ACC112 (cell line): Measurements from ENCODE around the gene HMGXB3.
A peak's percentile ranks its signal among the peaks of the same experiment; 100 is the strongest.

ENCODE experiments used
- H2AFZ ChIP-seq: fragments of 200-600 bp; sonication (generic); one replicate; pipeline ENCODE4 v1.6.0; 2017; ENCODE audit warnings: antibody characterized with exemption, low read length; ENCODE audit not compliant: unreplicated experiment
- H3K27ac ChIP-seq: fragments of 200-600 bp; sonication (generic); 2 replicates; pipeline ENCODE4 v1.5.1; 2014; ENCODE audit warnings: low read depth, mild to moderate bottlenecking, antibody characterized with exemption, low read length, moderate library complexity
- H3K27me3 ChIP-seq: fragments of 200-600 bp; sonication (generic); 2 replicates; pipeline ENCODE4 v1.6.1; 2014; ENCODE audit warnings: mild to moderate bottlenecking, antibody characterized with exemption, low read length, moderate library complexity, mixed read lengths; ENCODE audit not compliant: insufficient read depth
- H3K36me3 ChIP-seq: fragments of 200-600 bp; sonication (generic); 2 replicates; pipeline ENCODE4 v1.6.1; 2016; ENCODE audit warnings: mild to moderate bottlenecking, antibody characterized with exemption, low read length, moderate library complexity, mixed read lengths; ENCODE audit not compliant: insufficient read depth
- H3K4me1 ChIP-seq: fragments of 200-600 bp; sonication (generic); one replicate; pipeline ENCODE4 v1.6.1; 2016; ENCODE audit warnings: low read length, mixed read lengths; ENCODE audit not compliant: insufficient read depth, unreplicated experiment, control insufficient read depth
- H3K4me3 ChIP-seq: fragments of 200-600 bp; sonication (generic); 2 replicates; pipeline ENCODE4 v1.5.1; 2014; ENCODE audit warnings: mild to moderate bottlenecking, low read depth, low read length
- H3K79me2 ChIP-seq: fragments of 200-600 bp; sonication (generic); one replicate; pipeline ENCODE4 v1.6.0; 2016; ENCODE audit warnings: low read length; ENCODE audit not compliant: control insufficient read depth, unreplicated experiment, insufficient read depth

The HMGXB3 gene

DNA sequence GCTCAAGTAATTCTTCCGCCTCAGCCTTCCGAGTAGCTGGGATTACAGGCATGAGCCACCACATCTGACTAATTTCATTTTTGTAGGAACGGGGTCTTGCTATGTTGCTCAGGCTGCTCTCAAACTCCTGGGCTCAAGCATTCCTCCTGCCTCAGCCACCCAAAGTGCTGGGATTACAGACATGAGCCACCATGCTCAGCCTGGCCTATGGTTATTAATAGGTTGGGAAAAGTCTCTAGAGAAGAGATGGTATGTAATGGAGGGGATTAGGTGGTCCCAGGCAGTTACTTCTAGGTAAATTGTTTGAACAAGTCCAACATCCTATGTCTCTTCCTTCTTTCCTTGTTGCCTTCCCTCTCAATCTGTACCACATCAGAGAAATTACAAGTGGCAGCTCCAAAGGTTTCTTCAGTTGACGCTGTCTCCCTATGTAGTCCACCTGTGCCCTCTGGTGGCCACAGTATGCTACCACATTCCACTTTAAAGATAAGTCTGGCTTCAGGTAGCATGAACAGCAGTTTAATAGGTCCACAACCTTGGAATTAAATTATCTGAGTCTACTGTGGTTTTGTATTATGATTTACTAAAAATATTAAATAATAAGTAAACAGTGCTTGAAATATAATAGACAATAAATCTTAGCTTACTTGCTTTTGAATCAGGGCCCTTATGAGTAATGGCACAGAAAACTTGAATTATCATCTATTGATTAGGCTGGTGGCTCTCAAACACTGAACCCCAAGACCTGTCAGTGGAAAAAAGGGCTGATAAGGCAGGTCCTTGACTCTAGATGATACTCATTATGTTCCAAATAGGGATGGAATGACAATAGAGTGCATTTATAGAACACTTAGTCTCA, 9.8 kb upstream of the HMGXB3 start:
- H3K79me2 ChIP-seq = no peaks in the 10 kb centered on the region
- H3K36me3 ChIP-seq = peaks cover 6% of the 10 kb centered on the region; the same call in 1 of the 2 replicates
- H3K4me1 ChIP-seq = no peaks in the 10 kb centered on the region
- no peak overlapping the region for H3K27ac ChIP-seq
- no peak overlapping the region for H3K4me3 ChIP-seq
- H2AFZ ChIP-seq = no peak overlapping the region
- H3K27me3 ChIP-seq = no peaks in the 10 kb centered on the region

- Histone ChIP-seq H3K79me2 (no peaks in the 10 kb centered on the region), H3K27me3 (no peaks in the 10 kb centered on the region), H3K36me3 (peaks cover 6% of the 10 kb centered on the region; the same call in 1 of the 2 replicates), H3K27ac (no peak overlapping the region), H2AFZ (no peak overlapping the region), H3K4me1 (no peaks in the 10 kb centered on the region), H3K4me3 (no peak overlapping the region)
These were observed 7.1 kb upstream of the HMGXB3 start for GRCh38 chr5:149993471-149993870.

GRCh38 chr5:149995385-149996204, 4.9 kb upstream of the HMGXB3 start:
- no peak overlapping the region for H3K27ac ChIP-seq
- peaks cover 6% of the 10 kb centered on the region; the same call in 1 of the 2 replicates for H3K36me3 ChIP-seq
- no peak overlapping the region for H3K4me3 ChIP-seq
- no peaks in the 10 kb centered on the region for H3K27me3 ChIP-seq
- peaks cover 12% of the 10 kb centered on the region for H3K4me1 ChIP-seq
- H2AFZ ChIP-seq = no peak overlapping the region
- peaks cover 12% of the 10 kb centered on the region for H3K79me2 ChIP-seq

- no peaks in the 10 kb centered on the region for H3K27me3 ChIP-seq
- H3K79me2 ChIP-seq = peaks cover 19% of the 10 kb centered on the region
- H2AFZ ChIP-seq = no peak overlapping the region
- peaks cover 6% of the 10 kb centered on the region; the same call in 1 of the 2 replicates for H3K36me3 ChIP-seq
- H3K27ac ChIP-seq = no peak overlapping the region
- no peak overlapping the region for H3K4me3 ChIP-seq
- peaks cover 12% of the 10 kb centered on the region for H3K4me1 ChIP-seq
These were observed 4.2 kb upstream of the HMGXB3 start for GRCh38 chr5:149996205-149996890.

DNA sequence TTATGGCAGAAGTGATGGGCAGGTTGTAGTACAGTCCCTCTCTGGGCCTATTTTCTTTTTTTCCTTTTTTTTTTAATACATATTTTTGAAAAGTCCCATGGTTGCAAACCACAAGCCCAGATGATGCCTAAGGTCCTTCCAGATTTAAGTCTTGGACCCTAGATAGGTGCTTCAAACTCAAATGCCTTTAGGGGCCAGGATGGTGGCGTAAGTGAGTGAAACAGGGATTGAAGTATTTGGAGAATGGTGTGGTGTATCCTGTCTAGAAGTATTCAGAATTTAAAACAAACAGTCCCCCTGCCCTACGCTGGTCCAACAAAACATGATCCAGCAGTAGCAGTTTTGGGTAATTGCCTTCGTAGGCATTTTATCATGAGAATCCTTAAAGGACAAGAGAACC, 2.3 kb upstream of the HMGXB3 start:
- no peak overlapping the region for H2AFZ ChIP-seq
- H3K4me1 ChIP-seq = peaks cover 23% of the 10 kb centered on the region
- peaks cover 39% of the 10 kb centered on the region for H3K79me2 ChIP-seq
- no peak overlapping the region; the same call in 1 of the 2 replicates for H3K4me3 ChIP-seq
- no peaks in the 10 kb centered on the region for H3K27me3 ChIP-seq
- H3K36me3 ChIP-seq = peaks cover 6% of the 10 kb centered on the region; the same call in 1 of the 2 replicates
- no peak overlapping the region for H3K27ac ChIP-seq

DNA sequence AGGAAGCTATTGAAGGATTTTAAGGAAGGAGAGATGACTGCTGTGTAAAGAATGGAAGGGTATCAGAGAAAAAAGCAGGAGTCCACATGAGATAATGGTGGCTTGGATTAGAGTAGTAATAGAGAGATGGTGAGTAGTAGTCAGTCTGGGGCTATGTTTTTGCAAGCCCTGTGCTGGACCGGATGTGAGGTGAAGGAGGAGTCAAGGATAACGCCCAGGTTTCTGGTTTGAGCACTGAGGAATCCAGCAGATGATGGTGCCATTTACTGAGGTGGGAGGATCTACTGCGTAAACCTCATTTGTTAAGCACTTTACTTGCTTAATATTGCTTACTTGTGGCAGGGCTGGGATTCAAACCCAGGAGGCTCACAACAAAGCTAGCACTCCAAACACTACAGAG, 1.2 kb upstream of the HMGXB3 start:
- H3K4me3 ChIP-seq = peak overlapping the region; percentile 99

GRCh38 chr5:149999866-150000255, 678 bp upstream of the HMGXB3 start:
- Histone ChIP-seq H3K79me2 (peaks cover 53% of the 10 kb centered on the region), H2AFZ (peak overlapping the region; percentile 40), H3K27ac (peak overlapping the region; percentile 79), H3K27me3 (no peaks in the 10 kb centered on the region), H3K4me3 (peak overlapping the region; percentile 99), H3K36me3 (peaks cover 9% of the 10 kb centered on the region; the same call in 1 of the 2 replicates), H3K4me1 (peaks cover 23% of the 10 kb centered on the region)

More for the DNA sequence above, 1.2 kb upstream of the HMGXB3 start:
- Histone ChIP-seq H3K27me3 (no peaks in the 10 kb centered on the region), H3K36me3 (peaks cover 6% of the 10 kb centered on the region; the same call in 1 of the 2 replicates), H2AFZ (peak overlapping the region; percentile 1), H3K4me1 (peaks cover 23% of the 10 kb centered on the region), H3K79me2 (peaks cover 48% of the 10 kb centered on the region), H3K27ac (peak overlapping the region; percentile 79)

DNA sequence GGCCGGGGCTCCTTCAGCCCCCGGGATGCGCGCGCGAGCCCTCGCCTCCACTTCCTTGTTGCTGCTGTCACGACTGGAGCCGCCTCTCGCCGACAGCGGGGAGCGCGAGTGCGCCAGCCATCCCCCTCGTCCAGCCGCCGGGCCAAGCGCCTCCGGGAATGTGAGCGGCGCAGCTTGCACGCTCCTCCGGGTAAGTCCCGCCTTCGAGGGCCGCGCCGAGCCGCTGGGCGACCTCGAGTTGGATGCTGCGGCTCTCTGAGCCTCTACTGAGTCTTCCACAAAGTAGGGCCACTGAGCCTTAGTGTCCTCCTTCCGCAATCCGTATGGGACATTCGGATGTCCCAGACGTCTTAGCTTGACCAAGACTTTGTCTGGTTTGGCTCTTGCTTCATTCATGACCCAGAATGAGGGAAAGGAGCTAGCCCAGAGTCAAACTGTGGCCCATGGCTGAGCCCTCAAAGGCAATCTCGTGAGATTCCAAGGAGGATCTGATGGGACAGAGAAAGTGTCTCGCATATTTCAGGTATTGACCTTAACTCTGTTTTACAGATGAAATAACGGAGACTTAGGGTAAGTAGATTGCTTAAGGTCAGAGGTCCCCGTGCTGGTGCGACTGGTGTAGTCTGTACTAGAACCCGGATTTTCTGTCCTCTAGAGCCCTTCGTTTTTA, 586 bp downstream of the HMGXB3 start:
- H3K79me2 ChIP-seq = peaks cover 61% of the 10 kb centered on the region
- H3K27me3 ChIP-seq = no peaks in the 10 kb centered on the region
- H3K4me3 ChIP-seq = peak overlapping the region; percentile 99
- peaks cover 23% of the 10 kb centered on the region for H3K4me1 ChIP-seq
- H3K36me3 ChIP-seq = peaks cover 4% of the 10 kb centered on the region; the same call in 1 of the 2 replicates
- peak overlapping the region; percentile 70 for H2AFZ ChIP-seq
- H3K27ac ChIP-seq = peak overlapping the region; percentile 79

- Histone ChIP-seq H3K4me3 (peak overlapping the region; percentile 99), H3K79me2 (peaks cover 66% of the 10 kb centered on the region), H3K4me1 (peaks cover 23% of the 10 kb centered on the region), H2AFZ (peak overlapping the region; percentile 70), H3K27ac (peak overlapping the region; percentile 79), H3K36me3 (peaks cover 4% of the 10 kb centered on the region; the same call in 1 of the 2 replicates), H3K27me3 (no peaks in the 10 kb centered on the region)
These were observed 1.3 kb downstream of the HMGXB3 start for GRCh38 chr5:150001660-150002486.
